HCT116 (cell line): Measurements from ENCODE around the gene AARSD1.
"Not testable (repeated sequence)": the region's sequence is repeated elsewhere in the genome, so short reads cannot be mapped to it uniquely, and the experiment has no call there.

ENCODE experiments used
- CEBPB ChIP-seq: IDR thresholded peaks from 2 replicates; pipeline ENCODE4 v1.6.1; 2012; ENCODE audit warnings: low read depth
- CTCF ChIP-seq, 3 experiments: fragments of 200-600 bp in 1 of 3; sonication (generic) in 1 of 3; IDR thresholded peaks in 2 of 3; conservative IDR thresholded peaks in 1 of 3; 2 replicates each; pipeline ENCODE4 v1.5.1; 2012 to 2017; ENCODE audit warnings: low read depth in 2 of 3, low read length in 2 of 3, antibody characterized with exemption in 1 of 3, borderline replicate concordance in 1 of 3, control low read depth in 1 of 3, mild to moderate bottlenecking in 1 of 3, mixed read lengths in 1 of 3, mixed run types in 1 of 3, moderate library complexity in 1 of 3; ENCODE audit not compliant: insufficient read depth in 1 of 3
- EZH2 ChIP-seq: fragments of 200-600 bp; sonication (generic); IDR thresholded peaks from 2 replicates; pipeline ENCODE4 v1.6.1; 2017; ENCODE audit warnings: antibody characterized with exemption, mixed run types
- POLR2A ChIP-seq: IDR thresholded peaks from 2 replicates; pipeline ENCODE4 v1.7.0; 2011; ENCODE audit warnings: borderline replicate concordance; ENCODE audit not compliant: insufficient read depth, insufficient read length; ENCODE audit errors: extremely low read depth
- POLR2AphosphoS5 ChIP-seq: IDR thresholded peaks from 2 replicates; pipeline ENCODE4 v1.6.1; 2011; ENCODE audit warnings: mild to moderate bottlenecking, low read depth, low read length, moderate library complexity
- REST ChIP-seq: IDR thresholded peaks from 2 replicates; pipeline ENCODE4 v1.6.1; 2012; ENCODE audit warnings: low read depth
- ZFX ChIP-seq: fragments of 450-650 bp; IDR thresholded peaks from 2 replicates; pipeline ENCODE4 v1.6.1; 2017
- TF ChIP-seq, protein P1 (sequence below): IDR thresholded peaks from 2 replicates; pipeline ENCODE4 v1.6.1; 2011; ENCODE audit warnings: mild to moderate bottlenecking, low read length, moderate library complexity; ENCODE audit not compliant: insufficient replicate concordance; ENCODE audit errors: extremely low read depth

GRCh38 chr17:42923472-42923871 is 40.8 kb downstream of the AARSD1 start:
- not testable (repeated sequence) for TF ChIP-seq CTCF (IDR thresholded peaks at IDR 0.05 in 2 of 3, conservative IDR thresholded peaks at IDR 0.05 in 1 of 3; ENCODE audit: borderline replicate concordance in 1 of 3, insufficient read depth in 1 of 3, low read depth in 2 of 3, low read length in 2 of 3); EZH2; ZFX; CEBPB; REST; POLR2AphosphoS5; POLR2A
- TF ChIP-seq, protein P1, sequence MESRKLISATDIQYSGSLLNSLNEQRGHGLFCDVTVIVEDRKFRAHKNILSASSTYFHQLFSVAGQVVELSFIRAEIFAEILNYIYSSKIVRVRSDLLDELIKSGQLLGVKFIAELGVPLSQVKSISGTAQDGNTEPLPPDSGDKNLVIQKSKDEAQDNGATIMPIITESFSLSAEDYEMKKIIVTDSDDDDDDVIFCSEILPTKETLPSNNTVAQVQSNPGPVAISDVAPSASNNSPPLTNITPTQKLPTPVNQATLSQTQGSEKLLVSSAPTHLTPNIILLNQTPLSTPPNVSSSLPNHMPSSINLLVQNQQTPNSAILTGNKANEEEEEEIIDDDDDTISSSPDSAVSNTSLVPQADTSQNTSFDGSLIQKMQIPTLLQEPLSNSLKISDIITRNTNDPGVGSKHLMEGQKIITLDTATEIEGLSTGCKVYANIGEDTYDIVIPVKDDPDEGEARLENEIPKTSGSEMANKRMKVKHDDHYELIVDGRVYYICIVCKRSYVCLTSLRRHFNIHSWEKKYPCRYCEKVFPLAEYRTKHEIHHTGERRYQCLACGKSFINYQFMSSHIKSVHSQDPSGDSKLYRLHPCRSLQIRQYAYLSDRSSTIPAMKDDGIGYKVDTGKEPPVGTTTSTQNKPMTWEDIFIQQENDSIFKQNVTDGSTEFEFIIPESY = not testable (repeated sequence)
